PFSK-1 (cell line): Measurements from ENCODE around the gene HTATSF1.

Source experiments
- FOXP2 ChIP-seq: optimal IDR thresholded peaks from 2 replicates; pipeline ENCODE3; 2011; ENCODE audit warnings: borderline replicate concordance, control low read depth, inconsistent platforms; ENCODE audit not compliant: insufficient read depth; ENCODE audit errors: extremely low read length, extremely low read depth
- POLR2AphosphoS5 ChIP-seq: IDR thresholded peaks from 2 replicates; pipeline ENCODE4 v1.6.1; 2012; ENCODE audit warnings: low read depth, mild to moderate bottlenecking, control low read depth, low read length, moderate library complexity
- REST ChIP-seq, 2 experiments: IDR thresholded peaks; 2 replicates each; pipeline versions ENCODE4 v1.6.1 to v1.8.0; 2011 to 2012; ENCODE audit warnings: low read depth in 2 of 2, low read length in 2 of 2, control low read depth in 1 of 2, inconsistent platforms in 1 of 2, mild to moderate bottlenecking in 1 of 2, moderate library complexity in 1 of 2; ENCODE audit not compliant: insufficient read depth in 1 of 2
- SIN3A ChIP-seq: IDR thresholded peaks from 2 replicates; pipeline ENCODE4 v1.6.1; 2012; ENCODE audit warnings: mild to moderate bottlenecking, low read length, moderate library complexity, borderline replicate concordance; ENCODE audit not compliant: insufficient read depth
- TAF1 ChIP-seq: IDR thresholded peaks from 2 replicates; pipeline ENCODE4 v1.6.1; 2012; ENCODE audit warnings: low read length, control low read depth, borderline replicate concordance; ENCODE audit not compliant: insufficient read depth

GRCh38 chrX:136468391-136469103 lies 28.8 kb upstream of the HTATSF1 start:
- no peak for TF ChIP-seq POLR2AphosphoS5
- no peak for TF ChIP-seq REST (IDR thresholded peaks at IDR 0.05; ENCODE audit: insufficient read depth in 1 of 2, low read depth in 2 of 2, low read length in 2 of 2)
- TF ChIP-seq SIN3A: no peak
- no peak for TF ChIP-seq TAF1
- no peak for TF ChIP-seq FOXP2
